ENCODE results near the gene NECTIN2. TPM values are rescaled to one million over a fixed set of nuclear protein-coding genes. Genes with fewer than 3 reads are reported as not detected.

Gene NECTIN2
- total RNA-seq, 1 experiment from 2014 or later: 61.0 TPM

- H3K9me2 ChIP-seq (replicated peaks; ENCODE audit: low read length): no peaks in the 10 kb centered on the region
- no peak overlapping the region for H3K4me3 ChIP-seq (ENCODE audit: low read length)
- ChIA-PET POLR2A (ENCODE audit: unreplicated experiment) (no interaction called here), CTCF (interaction anchor here (0.7 kb wide), 1 partner anchor 196 kb away, joined by 4 read pairs; no protein-coding TSS in a partner anchor)
- peaks cover 5% of the 10 kb centered on the region for H3K4me1 ChIP-seq (ENCODE audit: insufficient read depth, low read length)
- peaks cover 1% of the 10 kb centered on the region for H3K79me2 ChIP-seq (ENCODE audit: low read length)
- no peak for TF ChIP-seq CTCF (conservative IDR thresholded peaks at IDR 0.05; ENCODE audit: low read depth, low read length)
- no peak for TF ChIP-seq EZH2 (IDR thresholded peaks at IDR 0.05; ENCODE audit: low read length, unreplicated experiment)
- TF ChIP-seq EZH2phosphoT487 (IDR thresholded peaks at IDR 0.05; ENCODE audit: borderline replicate concordance, low read length): no peak
- no peak overlapping the region for H2AFZ ChIP-seq (ENCODE audit: low read length)
- no peak overlapping the region for H3K27ac ChIP-seq (ENCODE audit: low read length)
- H3K9ac ChIP-seq (ENCODE audit: low read length): no peak overlapping the region
- no peak overlapping the region for H3K4me2 ChIP-seq (ENCODE audit: low read length)
- no peaks in the 10 kb centered on the region for H3K27me3 ChIP-seq (ENCODE audit: low read length)
- H3F3A ChIP-seq (ENCODE audit: low read length, unreplicated experiment): no peaks in the 10 kb centered on the region
- intact Hi-C loops (cut with micrococcal nuclease): loop anchor here (10.0 kb wide), 1 partner anchor 266 kb away; no protein-coding TSS in a partner anchor
- H3K9me3 ChIP-seq (ENCODE audit: low read length): no peaks in the 10 kb centered on the region
- H4K20me1 ChIP-seq (ENCODE audit: low read length): no peaks in the 10 kb centered on the region
- DNase-seq: no peak
- no peak for ATAC-seq
- H3K36me3 ChIP-seq (ENCODE audit: low read depth, low read length): no peaks in the 10 kb centered on the region
- no TSS peak for BruUV-seq (replicated peaks)
Observed at GRCh38 chr19:44841231-44841630, 4.9 kb upstream of the NECTIN2 start.

DNA sequence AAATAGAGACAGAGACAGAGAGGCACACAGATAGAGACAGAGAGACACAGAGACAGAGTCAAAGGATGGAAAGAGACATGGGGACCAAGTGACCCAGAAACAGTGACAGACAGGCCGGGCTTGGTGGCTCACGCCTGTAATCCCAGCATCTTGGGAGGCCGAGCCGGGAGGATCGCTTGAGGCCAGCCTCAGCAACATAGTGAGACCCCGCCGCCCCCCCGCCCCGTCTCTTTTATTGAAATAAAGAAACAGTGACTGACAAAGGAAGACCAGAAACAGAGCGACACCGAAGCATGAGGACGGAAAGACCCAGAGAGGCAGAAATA lies 848 bp upstream of the NECTIN2 start:
- Histone ChIP-seq H3F3A (ENCODE audit: low read length, unreplicated experiment) (no peaks in the 10 kb centered on the region), H3K27me3 (ENCODE audit: low read length) (no peaks in the 10 kb centered on the region), H4K20me1 (ENCODE audit: low read length) (no peaks in the 10 kb centered on the region), H3K4me1 (ENCODE audit: insufficient read depth, low read length) (peaks cover 14% of the 10 kb centered on the region), H3K9ac (ENCODE audit: low read length) (peak overlapping the region; percentile 46), H3K4me3 (ENCODE audit: low read length) (peak overlapping the region; percentile 76), H3K4me2 (ENCODE audit: low read length) (peak overlapping the region; percentile 95), H3K79me2 (ENCODE audit: low read length) (peaks cover 41% of the 10 kb centered on the region), H3K9me2 (replicated peaks; ENCODE audit: low read length) (no peaks in the 10 kb centered on the region), H2AFZ (ENCODE audit: low read length) (peak overlapping the region; percentile 97), H3K36me3 (ENCODE audit: low read depth, low read length) (no peaks in the 10 kb centered on the region), H3K27ac (ENCODE audit: low read length) (0 out of 2 replicates have a peak overlapping the region, but pooled peaks have one; percentile 5), H3K9me3 (ENCODE audit: low read length) (no peaks in the 10 kb centered on the region)
- ATAC-seq (no peak), DNase-seq (no peak)
- ChIA-PET CTCF (interaction anchor here (0.6 to 1.0 kb wide), 4 partner anchors 36 to 151 kb away, joined by 4 to 10 read pairs (median 5); partner anchors contain the start of gene BCAM), POLR2A (ENCODE audit: unreplicated experiment) (interaction anchor here (0.6 to 1.2 kb wide), 6 partner anchors 45 to 209 kb away, joined by 5 to 29 read pairs (median 17); no protein-coding TSS in a partner anchor)
- TF ChIP-seq EZH2 (IDR thresholded peaks at IDR 0.05; ENCODE audit: low read length, unreplicated experiment) (no peak), CTCF (conservative IDR thresholded peaks at IDR 0.05; ENCODE audit: low read depth, low read length) (no peak), EZH2phosphoT487 (IDR thresholded peaks at IDR 0.05; ENCODE audit: borderline replicate concordance, low read length) (no peak)
- BruUV-seq (replicated peaks): TSS peak; percentile 26
- intact Hi-C loops (cut with micrococcal nuclease): loop anchor here (2.0 to 10.0 kb wide), 5 partner anchors 47 to 270 kb away; partner anchors contain the start of gene TOMM40

DNA sequence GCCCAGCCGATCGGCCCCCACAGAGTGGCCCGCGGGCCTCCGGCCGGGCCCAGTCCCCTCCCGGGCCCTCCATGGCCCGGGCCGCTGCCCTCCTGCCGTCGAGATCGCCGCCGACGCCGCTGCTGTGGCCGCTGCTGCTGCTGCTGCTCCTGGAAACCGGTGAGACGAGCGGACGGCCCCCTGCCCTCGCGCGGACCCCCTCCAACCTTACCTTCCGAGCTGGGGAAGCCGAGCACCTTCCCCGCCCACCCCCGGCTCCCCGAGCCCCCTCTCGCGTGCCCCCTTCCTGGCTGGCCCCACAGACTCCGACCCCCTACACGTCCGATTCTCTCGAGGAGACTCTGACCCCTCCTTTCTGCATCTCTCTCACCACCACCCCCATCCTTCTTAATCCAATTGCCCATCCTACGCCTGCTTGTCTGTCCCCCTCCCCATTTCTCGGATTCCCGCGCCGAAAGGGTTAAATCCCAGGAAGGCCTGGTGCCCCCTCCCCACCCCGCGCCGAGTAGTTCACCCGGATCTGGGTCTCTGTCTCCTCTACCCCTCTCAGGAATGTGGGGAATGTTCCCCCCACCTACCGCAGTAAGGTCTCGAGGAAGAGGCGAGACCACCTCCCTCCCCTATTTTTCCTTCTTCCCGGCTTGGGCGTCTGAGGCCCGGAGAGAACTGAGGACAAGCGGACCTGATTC lies 502 bp downstream of the NECTIN2 start:
- Histone ChIP-seq H3K4me1 (ENCODE audit: insufficient read depth, low read length) (peaks cover 14% of the 10 kb centered on the region), H3K9me3 (ENCODE audit: low read length) (no peaks in the 10 kb centered on the region), H3K79me2 (ENCODE audit: low read length) (peaks cover 45% of the 10 kb centered on the region), H3K9me2 (replicated peaks; ENCODE audit: low read length) (no peaks in the 10 kb centered on the region), H3K4me2 (ENCODE audit: low read length) (peak overlapping the region; percentile 84), H3F3A (ENCODE audit: low read length, unreplicated experiment) (no peaks in the 10 kb centered on the region), H3K27me3 (ENCODE audit: low read length) (no peaks in the 10 kb centered on the region), H3K4me3 (ENCODE audit: low read length) (peak overlapping the region; percentile 84), H4K20me1 (ENCODE audit: low read length) (no peaks in the 10 kb centered on the region), H3K27ac (ENCODE audit: low read length) (peak overlapping the region; percentile 36), H3K36me3 (ENCODE audit: low read depth, low read length) (no peaks in the 10 kb centered on the region), H2AFZ (ENCODE audit: low read length) (peak overlapping the region; percentile 64; the same call in 1 of the 2 replicates), H3K9ac (ENCODE audit: low read length) (peak overlapping the region; percentile 78)
- DNase-seq: no peak
- no peak for TF ChIP-seq EZH2phosphoT487 (IDR thresholded peaks at IDR 0.05; ENCODE audit: borderline replicate concordance, low read length)
- no peak for TF ChIP-seq EZH2 (IDR thresholded peaks at IDR 0.05; ENCODE audit: low read length, unreplicated experiment)
- TF ChIP-seq CTCF (conservative IDR thresholded peaks at IDR 0.05; ENCODE audit: low read depth, low read length): no peak
- POLR2A ChIA-PET (ENCODE audit: unreplicated experiment): interaction anchor here (0.6 to 1.2 kb wide), 2 partner anchors 44 to 71 kb away, joined by 5 to 25 read pairs; no protein-coding TSS in a partner anchor
- CTCF ChIA-PET: no interaction called here
- BruUV-seq (replicated peaks): no TSS peak
- intact Hi-C loops (cut with micrococcal nuclease): loop anchor here (5.0 to 10.0 kb wide), 3 partner anchors 46 to 272 kb away; partner anchors contain the start of gene TOMM40
- ATAC-seq: no peak

Data from PC-3 (cell line).